GM19193 (cell line): ENCODE results near the gene TEKT2.

Experiments
- POLR2A ChIP-seq: IDR thresholded peaks from 4 replicates; pipeline ENCODE4 v1.6.1; 2011; ENCODE audit not compliant: insufficient read depth, insufficient read length; ENCODE audit errors: extremely low read depth

TEKT2 gene

DNA sequence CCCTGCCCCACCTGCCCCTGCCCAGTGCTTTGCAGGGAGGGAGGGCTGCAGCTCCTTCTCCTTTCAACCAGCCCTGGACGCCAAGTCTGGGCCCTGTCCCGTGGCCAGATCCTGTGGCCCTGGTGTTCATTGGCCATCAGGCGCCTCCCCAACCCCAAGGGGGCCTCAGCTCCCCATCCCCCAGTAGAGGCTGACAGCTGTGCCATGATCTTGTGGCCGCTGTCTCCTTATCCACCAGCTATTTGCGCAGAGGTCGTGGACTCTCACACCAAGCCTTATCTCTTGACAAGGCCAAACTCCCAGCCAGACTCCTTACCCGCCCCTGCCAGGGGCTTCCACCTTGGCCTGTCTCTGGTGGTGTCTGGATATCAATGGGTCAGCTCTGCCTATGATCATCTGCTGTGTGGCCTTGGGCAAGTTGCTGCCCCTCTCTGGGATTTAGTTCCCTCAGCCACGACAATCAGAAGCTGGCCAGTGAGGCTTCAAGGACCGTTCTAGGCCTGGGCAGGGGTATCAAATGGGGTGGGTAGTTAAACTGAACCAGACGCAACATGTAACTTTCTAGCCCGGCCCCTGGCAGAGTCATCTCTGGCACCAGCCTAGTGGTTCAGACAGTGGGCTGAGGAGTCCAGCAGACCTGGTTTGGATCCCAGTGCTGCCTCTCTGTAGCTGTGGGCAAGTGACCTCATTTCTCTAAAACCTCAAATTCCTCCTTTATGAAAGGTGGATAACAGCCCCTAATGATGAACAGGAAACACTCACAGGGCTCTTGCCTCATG lies 44.4 kb downstream of the TEKT2 start:
- TF ChIP-seq POLR2A = no peak

DNA sequence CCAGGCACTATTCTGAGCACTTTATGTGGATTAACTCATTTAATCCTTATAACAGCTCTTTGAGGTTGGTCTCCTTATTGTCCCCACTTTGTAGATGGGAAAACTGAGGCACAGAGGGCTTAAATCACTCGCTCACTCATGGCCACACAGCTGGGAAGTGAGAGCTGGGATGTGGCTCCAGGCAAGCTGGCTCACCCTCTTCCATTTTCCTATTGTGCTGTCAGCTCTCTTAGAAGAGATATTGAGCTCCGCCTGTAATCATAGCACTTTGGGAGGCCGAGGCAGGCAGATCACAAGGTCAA lies 45.0 kb downstream of the TEKT2 start:
- TF ChIP-seq POLR2A = no peak

DNA sequence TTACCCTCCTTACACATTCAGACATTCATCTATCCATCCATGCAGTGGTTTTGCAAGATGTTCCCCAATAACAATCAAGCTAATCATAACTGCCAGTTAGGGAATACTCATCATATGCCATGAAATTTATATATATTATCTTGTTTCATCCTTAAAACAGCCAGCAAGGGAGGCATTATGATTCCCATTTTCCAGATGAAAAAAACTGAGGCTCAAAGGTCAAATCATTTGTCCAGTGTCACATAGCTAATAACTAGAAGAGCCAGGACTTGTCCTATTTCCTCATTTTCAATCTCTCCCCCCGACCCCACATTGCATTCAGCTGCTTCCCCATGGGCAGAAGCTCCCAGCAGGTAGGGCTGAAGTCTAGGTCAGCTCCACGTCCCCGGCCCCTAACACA lies 48.1 kb downstream of the TEKT2 start:
- no peak for TF ChIP-seq POLR2A

DNA sequence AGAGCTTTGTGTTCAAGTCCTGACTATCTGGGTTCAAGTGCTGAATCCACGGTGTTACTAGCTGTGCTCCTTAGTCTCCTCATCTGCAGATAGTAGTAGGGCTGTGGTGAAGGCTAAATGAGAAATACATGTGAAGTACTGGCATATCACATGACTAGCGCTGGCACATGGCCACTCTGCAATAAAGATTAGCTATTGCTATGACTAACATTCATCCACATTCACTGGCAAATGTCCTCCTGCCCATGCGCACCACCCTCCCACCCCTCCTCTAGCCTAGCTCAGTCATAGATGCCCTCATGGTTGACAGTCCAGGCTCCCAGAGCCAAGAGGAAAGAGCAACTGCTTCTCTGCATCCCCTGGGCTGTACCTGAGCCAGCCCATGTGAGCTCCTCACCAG lies 49.6 kb downstream of the TEKT2 start:
- no peak for TF ChIP-seq POLR2A

DNA sequence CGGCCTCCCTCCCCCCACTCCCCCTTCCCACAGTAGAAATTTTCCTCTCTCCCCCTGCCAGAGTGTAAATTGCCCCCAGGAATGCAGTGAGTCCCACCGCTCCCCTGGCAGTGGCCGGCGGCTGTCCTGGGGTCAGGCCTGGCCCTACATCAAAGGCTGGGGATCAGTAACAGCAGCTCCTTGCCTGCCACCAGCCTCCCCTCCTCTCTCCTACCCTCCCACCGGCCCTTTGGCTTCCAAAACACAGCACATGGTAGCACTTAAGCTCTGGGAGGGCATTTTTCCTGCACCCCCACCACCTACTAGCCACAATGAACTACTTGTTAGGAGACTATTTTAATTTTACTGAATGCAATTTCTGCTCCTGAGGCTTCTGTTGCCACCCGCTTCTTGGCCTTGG lies 50.1 kb downstream of the TEKT2 start:
- TF ChIP-seq POLR2A = no peak

DNA sequence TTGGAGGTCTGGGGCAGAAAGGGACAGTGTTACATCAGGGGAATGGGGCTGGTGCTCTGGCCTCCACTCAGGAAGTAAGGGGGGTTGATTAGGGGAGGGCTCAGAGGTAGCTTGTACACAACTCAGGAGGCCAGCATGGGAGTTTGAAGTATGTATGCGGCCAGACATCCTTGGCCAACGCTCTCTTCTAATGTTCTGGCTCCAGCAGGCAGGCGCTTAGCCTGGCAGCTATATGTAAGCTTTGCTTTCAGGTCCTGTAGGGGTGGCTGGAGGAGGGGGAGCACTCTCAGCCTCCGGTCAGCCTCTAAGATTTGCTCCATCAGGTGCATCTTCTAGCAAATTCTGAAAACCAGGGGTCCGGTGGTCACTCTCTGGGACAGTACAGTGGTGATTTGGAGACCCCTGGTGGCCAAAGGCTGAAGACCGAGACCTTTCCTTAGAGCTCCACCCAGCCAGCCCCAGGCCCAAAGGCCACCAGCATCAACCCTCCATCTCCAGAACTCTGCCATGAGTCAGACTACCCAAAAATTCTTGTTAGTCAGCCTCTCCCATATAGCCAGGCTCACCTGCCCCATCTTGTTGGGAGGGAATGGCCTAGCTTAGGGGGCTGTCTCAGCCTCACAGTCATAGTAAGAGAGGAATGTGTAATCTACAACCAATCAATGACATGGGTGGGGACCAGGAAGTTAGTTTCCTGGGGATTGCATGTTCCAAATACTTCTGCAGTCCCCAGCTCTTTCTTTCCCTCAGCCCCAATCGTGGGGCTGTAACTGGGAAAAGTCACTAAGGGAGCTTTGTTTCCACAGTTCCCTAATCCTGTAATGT lies 50.8 kb downstream of the TEKT2 start:
- no peak for TF ChIP-seq POLR2A

DNA sequence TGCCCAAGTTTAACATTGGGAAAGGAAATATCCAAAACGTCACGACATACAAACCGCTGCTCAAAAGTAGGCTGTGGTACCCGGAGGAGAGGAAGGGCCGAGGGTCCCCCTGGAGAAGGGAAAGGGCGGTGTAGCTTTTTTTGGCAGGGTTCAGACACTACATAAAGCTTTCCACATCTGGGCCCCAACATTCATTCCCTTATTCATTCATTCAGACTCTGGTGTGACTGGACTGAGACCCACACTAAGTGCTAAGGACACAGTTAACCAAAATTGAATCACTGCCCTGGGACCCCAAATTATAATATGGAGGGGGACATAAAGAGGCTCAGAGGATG lies 51.4 kb downstream of the TEKT2 start:
- no peak for TF ChIP-seq POLR2A

DNA sequence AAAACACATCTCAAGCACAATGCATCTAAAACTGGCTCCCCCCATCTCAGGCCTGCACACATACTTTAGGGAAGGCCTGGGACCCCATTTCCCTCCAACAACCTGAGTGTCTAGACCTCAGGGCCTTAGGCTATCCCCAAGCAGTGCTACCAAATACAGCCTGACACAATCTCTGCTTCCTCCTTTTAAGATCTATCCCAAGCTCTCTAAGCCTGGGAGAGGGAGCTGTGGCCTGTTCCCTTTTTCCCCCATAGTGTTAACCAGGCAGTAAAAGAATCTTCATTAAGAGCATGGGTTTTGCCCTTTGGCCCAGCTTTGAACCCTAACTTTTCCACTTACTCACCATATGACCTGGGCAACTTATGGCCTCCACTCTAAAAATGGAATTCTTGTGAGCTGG lies 51.9 kb downstream of the TEKT2 start:
- TF ChIP-seq POLR2A = no peak

DNA sequence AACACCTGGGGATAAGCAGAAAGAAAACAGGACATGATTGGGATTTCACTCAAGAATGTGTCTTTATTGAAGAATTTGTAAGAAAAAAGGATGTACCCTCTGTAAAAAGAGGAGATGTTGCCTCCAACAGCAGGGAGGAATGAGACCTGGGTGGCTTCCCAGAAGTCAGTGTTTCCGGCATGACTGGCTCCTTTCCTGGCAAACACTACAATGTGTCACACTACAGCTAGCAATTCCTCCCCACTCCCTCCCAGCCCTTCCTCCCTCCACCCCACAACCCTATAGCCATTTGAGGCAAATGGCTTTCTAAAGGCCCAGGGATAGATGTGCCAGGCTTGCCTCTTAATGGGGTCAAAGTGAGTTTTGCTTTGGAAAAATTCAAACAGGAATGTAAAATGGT lies 52.6 kb downstream of the TEKT2 start:
- TF ChIP-seq POLR2A = no peak

DNA sequence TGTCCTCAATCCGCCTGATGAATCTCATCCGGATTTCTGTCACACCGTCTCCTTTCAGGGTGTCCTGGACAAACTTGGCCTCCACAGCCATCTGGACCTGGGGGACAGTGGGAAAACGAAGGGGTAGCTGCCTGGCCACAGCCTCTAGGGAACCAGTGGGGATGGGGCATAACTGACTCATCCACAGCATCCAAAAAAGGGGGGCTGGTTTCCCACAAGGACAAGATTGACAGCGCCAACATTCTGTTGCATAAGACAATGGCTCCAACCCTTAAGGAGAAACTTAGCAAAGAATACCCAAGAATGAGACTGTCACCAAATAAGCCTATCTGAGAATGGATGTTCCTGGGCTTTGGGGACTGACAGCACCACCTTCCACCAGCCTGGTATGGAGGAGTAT lies 53.3 kb downstream of the TEKT2 start:
- no peak for TF ChIP-seq POLR2A

DNA sequence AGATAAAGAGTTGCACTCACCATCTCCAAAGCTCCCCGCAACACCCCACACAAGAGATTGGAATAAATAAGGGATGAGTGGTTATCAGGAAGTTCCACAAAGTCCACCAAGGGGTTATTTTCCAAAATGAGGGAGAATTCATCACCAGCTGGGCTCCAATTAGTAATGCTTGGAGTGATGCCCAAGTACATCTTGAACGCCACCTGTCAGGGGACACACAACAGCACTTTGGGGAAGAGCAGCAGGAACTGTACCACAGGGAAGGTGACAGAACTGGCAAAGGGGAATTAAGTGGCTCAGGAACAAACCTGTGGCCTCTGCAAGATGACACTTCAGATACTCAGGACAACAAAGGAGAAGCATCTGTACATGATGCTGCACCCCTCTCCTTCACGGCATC lies 53.9 kb downstream of the TEKT2 start:
- no peak for TF ChIP-seq POLR2A
